HUDEP-2 (cell line): ENCODE results near the gene OR10G8.
A peak's percentile ranks its signal among the peaks of the same experiment; 100 is the strongest.

ENCODE experiments used
- DNase-seq, 76 experiments: peaks; one replicate each; lab custom pipeline; 2025; ENCODE audit not compliant: unreplicated experiment in 76 of 76; lab: John Stamatoyannopoulos, UW

Gene OR10G8

DNA sequence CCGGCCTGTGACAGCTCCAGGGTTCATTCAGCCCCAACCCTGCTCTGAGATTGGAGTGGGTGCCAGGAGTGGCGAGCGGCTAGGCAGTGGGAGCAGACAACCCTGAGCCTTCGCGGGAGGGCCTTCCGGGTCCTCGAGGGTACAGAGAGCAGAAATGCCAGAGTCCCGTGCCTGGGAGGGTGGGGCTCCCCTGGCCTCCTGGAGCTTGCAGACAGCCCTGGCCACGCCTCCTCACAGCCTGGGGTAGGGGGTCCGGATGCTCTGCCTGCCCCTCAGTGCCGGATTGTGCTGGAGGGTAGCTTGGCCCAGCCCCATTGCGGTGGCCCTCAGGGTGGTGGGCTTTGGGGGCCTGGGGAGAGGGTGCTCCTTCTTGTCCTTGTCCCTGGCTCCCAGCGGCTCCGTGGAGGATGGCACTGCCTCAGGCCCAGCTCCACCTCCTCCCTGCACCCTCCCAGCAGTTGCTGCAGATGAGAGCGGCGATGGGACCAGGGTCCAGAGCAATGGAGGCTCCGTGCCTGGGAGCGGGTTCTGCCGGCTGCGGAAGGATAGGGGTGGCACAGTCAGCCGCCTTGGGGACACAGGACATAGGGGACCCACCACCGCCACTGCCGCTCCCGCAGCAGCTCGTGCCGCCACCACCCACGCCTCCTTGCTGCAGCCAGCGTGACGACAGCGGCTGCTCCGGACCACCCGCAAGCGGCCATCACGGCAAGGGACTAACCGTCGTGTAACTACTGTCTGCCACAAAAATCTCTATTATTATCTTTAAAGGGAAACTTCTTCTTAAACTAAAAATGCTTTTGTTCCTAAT lies 49.4 kb downstream of the OR10G8 start:
- DNase-seq = peak in 75 of 76 experiments; percentile 44 to 94 (median 80)

DNA sequence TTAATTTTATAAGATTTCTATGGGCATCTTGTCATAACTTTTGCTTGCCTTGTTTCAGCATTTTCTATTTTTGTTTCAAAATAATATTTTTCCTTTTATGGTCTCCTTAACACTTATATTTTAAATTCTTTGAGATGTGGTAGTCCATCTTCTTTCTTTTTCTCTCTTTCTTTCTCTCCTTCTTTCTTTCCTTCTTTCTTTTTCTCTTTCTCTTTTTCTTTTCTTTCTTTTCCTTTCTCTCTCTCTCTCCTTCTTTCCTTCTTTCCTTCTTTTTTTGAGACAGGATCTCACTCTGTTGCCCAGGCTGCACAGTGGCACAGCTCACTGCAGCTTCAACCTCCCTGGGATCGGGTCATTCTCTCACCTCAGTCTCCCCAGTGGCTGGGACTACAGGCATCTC lies 50.7 kb downstream of the OR10G8 start:
- DNase-seq = peak in 3 of 76 experiments; percentile 2 to 53 (median 10)

DNA sequence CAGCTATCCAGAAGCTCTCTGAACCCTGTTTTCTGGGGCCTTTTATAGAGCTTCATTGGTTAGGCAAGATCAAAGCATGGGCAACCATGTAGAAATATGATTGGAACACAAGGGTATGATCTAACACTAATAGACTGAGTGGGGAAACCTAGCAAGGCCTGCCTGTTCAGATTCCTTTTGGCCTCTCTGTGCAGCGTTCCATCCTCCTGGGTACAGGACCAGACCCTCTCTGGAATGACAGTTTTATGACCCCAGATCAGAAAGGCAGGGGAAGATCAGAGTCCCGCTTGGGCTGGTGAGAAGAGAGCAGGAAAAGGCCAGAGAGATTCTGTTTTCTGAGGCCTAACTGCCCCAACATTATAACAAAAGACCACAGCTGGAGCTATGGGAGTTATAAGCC lies 52.0 kb downstream of the OR10G8 start:
- DNase-seq = peak in 19 of 76 experiments; percentile 10 to 46 (median 17)

DNA sequence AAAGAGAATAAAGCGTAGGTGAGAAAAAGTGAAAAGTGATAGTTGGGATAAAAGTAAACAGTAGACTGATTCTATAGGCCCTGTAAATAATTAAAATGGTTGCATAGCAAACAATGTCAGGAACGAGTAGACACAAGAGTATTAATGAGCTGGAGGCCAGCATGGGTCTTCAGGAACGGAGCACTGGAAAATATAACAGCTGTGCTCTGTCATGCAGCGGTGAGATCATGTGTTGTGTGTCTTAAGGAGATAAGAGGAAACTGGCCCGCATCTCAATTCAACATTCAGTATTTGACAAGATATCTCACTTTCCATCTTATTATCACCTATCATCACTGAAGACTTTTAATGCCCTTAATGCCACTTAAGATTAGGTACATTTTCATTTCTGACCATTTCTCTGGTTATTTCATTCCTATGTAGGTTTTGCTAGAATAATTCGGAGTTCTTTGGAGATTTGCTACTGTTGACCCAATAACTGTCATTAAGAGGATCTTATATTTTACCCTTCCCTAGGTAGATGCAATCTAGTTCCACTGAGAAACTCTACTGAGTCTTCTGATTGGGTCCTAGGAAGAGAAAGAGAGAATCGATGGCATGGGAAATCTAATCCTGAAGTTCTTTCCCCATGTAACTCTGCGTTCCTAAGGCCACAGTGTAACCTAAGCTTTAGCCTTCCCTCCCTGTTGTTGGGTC lies 53.2 kb downstream of the OR10G8 start:
- DNase-seq = peak in 71 of 76 experiments; percentile 13 to 94 (median 71)
